IPS DF 6.9 (cell line): ENCODE results near the gene HDGFL2.
"Not testable (repeated sequence)": the region's sequence is repeated elsewhere in the genome, so short reads cannot be mapped to it uniquely, and the experiment has no call there.

ENCODE experiments used
- DNase-seq: peaks from one replicate; pipeline ENCODE4 v3.0.0-alpha.2; 2013; ENCODE audit warnings: low read depth, low spot score
- H3K27ac ChIP-seq: one replicate; pipeline ENCODE4 v1.5.1; 2013; ENCODE audit warnings: low read length, control low read depth
- H3K27me3 ChIP-seq: 2 replicates; pipeline ENCODE4 v1.6.1; 2013; ENCODE audit warnings: mild to moderate bottlenecking, low read length; ENCODE audit not compliant: control insufficient read depth, insufficient read depth
- H3K36me3 ChIP-seq: 2 replicates; pipeline ENCODE4 v1.6.1; 2013; ENCODE audit warnings: low read length; ENCODE audit not compliant: control insufficient read depth, insufficient read depth
- H3K4me1 ChIP-seq: 2 replicates; pipeline ENCODE4 v1.6.1; 2013; ENCODE audit warnings: low read length; ENCODE audit not compliant: control insufficient read depth, insufficient read depth
- H3K4me3 ChIP-seq: 2 replicates; pipeline ENCODE4 v1.5.1; 2013; ENCODE audit warnings: mild to moderate bottlenecking, low read length
- H3K9me3 ChIP-seq: 2 replicates; pipeline ENCODE4 v1.6.1; 2013; ENCODE audit warnings: low read length, inconsistent platforms; ENCODE audit not compliant: control insufficient read depth, insufficient read depth
- WGBS: extraction: QIAGEN DNeasy Blood & Tissue Kit; methylation state at CpG from one replicate; pipeline ENCODE4 v1.1.7; 2013; ENCODE audit warnings: mixed read lengths, missing lambda C conversion rate; ENCODE audit not compliant: insufficient read length, insufficient coverage; 5-methylcytosine and 5-hydroxymethylcytosine counted together

Gene HDGFL2

DNA sequence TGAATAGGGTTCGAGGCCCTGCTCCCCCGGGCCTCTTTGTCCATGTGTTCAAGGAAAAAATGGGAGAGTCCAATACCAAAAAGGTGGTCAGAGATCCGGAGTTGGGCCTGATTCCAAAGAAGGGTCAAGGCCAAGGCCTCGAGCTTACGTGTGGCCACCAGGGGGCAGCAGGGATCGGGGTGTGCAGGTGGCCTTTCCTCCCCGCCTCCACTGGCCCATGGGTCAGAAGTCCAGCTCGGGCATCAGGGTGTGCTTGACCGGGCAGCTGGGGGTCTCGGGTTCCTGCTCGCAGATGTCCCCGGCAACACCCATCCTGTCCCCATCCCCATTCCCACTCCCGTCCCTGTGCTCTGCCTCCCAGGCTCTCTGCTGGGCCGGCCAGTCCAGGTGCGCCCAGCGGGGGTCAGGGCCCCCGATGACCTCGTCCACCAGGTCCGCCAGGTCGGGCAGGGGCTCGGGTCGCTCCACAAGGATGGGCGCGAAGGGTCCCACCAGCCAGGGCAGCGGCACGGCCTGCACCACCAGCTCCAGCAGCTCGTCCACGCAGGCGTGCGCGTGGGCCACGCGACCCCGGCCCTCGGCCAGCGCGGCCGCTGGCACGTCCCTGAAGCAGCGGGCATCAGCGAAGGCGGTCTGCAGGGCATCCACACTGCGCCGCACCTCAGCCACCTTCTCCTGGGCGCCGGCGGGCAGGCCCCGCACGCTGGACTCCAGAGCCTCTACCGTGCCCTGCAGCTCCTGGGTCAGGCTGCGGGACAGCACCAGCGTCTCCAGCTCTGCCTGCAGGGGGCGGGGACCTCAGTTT lies 51.4 kb downstream of the HDGFL2 start:
- Histone ChIP-seq H3K36me3 (peaks cover 2% of the 10 kb centered on the region; the same call in 1 of the 2 replicates), H3K27me3 (no peaks in the 10 kb centered on the region), H3K4me1 (no peaks in the 10 kb centered on the region), H3K9me3 (no peaks in the 10 kb centered on the region), H3K4me3 (no peak overlapping the region), H3K27ac (no peak overlapping the region)
- no CpG with 5 or more reads among the region's 53 CpGs for WGBS
- no peak for DNase-seq

GRCh38 chr19:4524808-4525562 lies 52.9 kb downstream of the HDGFL2 start:
- DNase-seq, result peak; percentile 48
- WGBS, result no CpG with 5 or more reads among the region's 23 CpGs

GRCh38 chr19:4525563-4526002 lies 53.5 kb downstream of the HDGFL2 start:
- no peak overlapping the region for H3K27ac ChIP-seq
- H3K36me3 ChIP-seq, result peaks cover 2% of the 10 kb centered on the region; the same call in 1 of the 2 replicates
- DNase-seq, result no peak
- no peak overlapping the region for H3K4me3 ChIP-seq
- no peaks in the 10 kb centered on the region for H3K4me1 ChIP-seq
- no CpG with 5 or more reads among the region's 23 CpGs for WGBS
- H3K9me3 ChIP-seq, result no peaks in the 10 kb centered on the region
- H3K27me3 ChIP-seq, result no peaks in the 10 kb centered on the region

More at GRCh38 chr19:4524808-4525562, 52.9 kb downstream of the HDGFL2 start:
- Histone ChIP-seq H3K9me3 (no peaks in the 10 kb centered on the region), H3K27me3 (no peaks in the 10 kb centered on the region), H3K36me3 (peaks cover 2% of the 10 kb centered on the region; the same call in 1 of the 2 replicates), H3K27ac (no peak overlapping the region), H3K4me3 (no peak overlapping the region), H3K4me1 (no peaks in the 10 kb centered on the region)

DNA sequence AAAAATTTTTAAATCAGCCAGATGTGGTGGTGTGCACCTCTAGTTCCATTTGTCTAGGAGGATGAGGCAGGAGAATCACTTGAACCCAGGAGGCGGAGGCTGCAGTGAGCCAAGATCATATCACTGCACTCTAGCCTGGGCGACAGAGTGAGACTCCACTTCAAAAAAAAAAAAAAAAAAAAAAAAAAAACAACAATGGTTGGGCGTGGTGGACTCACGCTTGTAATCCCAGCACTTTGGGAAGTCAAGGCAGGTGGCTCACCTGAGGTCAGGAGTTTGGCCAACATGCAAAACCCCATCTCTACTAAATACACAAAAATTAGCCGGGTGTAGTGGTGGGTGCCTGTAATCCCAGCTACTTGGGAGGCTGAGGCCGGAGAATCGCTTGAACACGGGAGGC lies 55.3 kb downstream of the HDGFL2 start:
- whole genome bisulfite sequencing, result no CpG with 5 or more reads among the region's 8 CpGs

DNA sequence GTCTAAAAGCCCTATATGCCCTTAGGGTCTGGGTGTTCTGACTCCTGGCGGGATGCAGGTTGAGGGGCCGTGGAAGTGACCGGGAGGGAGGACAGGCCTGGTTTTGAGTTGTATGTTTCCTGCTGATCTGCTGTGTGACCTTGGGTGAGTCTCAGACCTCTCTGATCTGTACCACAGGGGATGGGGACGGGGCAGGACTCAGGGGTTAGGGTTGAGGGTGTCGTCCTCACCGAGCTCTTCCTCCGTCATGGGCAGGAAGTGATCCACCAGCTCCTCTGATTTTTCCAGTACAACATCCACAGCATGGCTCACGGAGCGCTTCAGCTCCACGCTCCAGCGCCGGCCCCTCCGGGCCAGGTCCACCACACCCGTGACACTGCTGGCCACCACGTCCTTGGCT lies 56.7 kb downstream of the HDGFL2 start:
- Histone ChIP-seq H3K9me3 (no peaks in the 10 kb centered on the region), H3K27me3 (no peaks in the 10 kb centered on the region; the same call in 1 of the 2 replicates), H3K27ac (no peak overlapping the region), H3K4me1 (no peaks in the 10 kb centered on the region), H3K36me3 (peaks cover under 1% of the 10 kb centered on the region; the same call in 1 of the 2 replicates), H3K4me3 (no peak overlapping the region)
- no CpG with 5 or more reads among the region's 15 CpGs for WGBS
- no peak for DNase-seq

More for the DNA sequence above, 55.3 kb downstream of the HDGFL2 start:
- not testable (repeated sequence) for H3K36me3 ChIP-seq, H3K9me3 ChIP-seq, H3K27me3 ChIP-seq, H3K4me3 ChIP-seq, DNase-seq, H3K27ac ChIP-seq, H3K4me1 ChIP-seq

- Histone ChIP-seq H3K27me3 (no peaks in the 10 kb centered on the region; the same call in 1 of the 2 replicates), H3K4me1 (peaks cover 3% of the 10 kb centered on the region; the same call in 1 of the 2 replicates), H3K27ac (no peak overlapping the region), H3K9me3 (no peaks in the 10 kb centered on the region), H3K36me3 (no peaks in the 10 kb centered on the region), H3K4me3 (no peak overlapping the region)
- DNase-seq, result no peak
- WGBS, result no CpG with 5 or more reads among the region's 14 CpGs
These were observed 57.9 kb downstream of the HDGFL2 start for GRCh38 chr19:4529924-4530522.

- DNase-seq, result no peak
- no CpG with 5 or more reads among the region's 28 CpGs for WGBS
- H3K27me3 ChIP-seq, result no peaks in the 10 kb centered on the region; the same call in 1 of the 2 replicates
- no peak overlapping the region for H3K4me3 ChIP-seq
- no peak overlapping the region for H3K27ac ChIP-seq
- no peaks in the 10 kb centered on the region for H3K9me3 ChIP-seq
- H3K4me1 ChIP-seq, result peaks cover 3% of the 10 kb centered on the region; the same call in 1 of the 2 replicates
- no peaks in the 10 kb centered on the region for H3K36me3 ChIP-seq
These were observed 59.6 kb downstream of the HDGFL2 start for GRCh38 chr19:4531562-4532165.

- no CpG with 5 or more reads among the region's 9 CpGs for WGBS
- H3K9me3 ChIP-seq, result no peaks in the 10 kb centered on the region
- peaks cover 3% of the 10 kb centered on the region; the same call in 1 of the 2 replicates for H3K4me1 ChIP-seq
- no peaks in the 10 kb centered on the region for H3K36me3 ChIP-seq
- H3K27me3 ChIP-seq, result no peaks in the 10 kb centered on the region; the same call in 1 of the 2 replicates
- no peak overlapping the region for H3K4me3 ChIP-seq
- no peak for DNase-seq
- no peak overlapping the region for H3K27ac ChIP-seq
These were observed 61.2 kb downstream of the HDGFL2 start for GRCh38 chr19:4533334-4533733.

GRCh38 chr19:4533835-4534424 lies 61.8 kb downstream of the HDGFL2 start:
- Histone ChIP-seq H3K4me1 (peaks cover 3% of the 10 kb centered on the region; the same call in 1 of the 2 replicates), H3K9me3 (no peaks in the 10 kb centered on the region), H3K27ac (no peak overlapping the region), H3K36me3 (no peaks in the 10 kb centered on the region), H3K27me3 (no peaks in the 10 kb centered on the region; the same call in 1 of the 2 replicates), H3K4me3 (no peak overlapping the region)
- WGBS, result no CpG with 5 or more reads among the region's 9 CpGs
- no peak for DNase-seq
